HepG2 (cell line): ENCODE measurements around the gene EXOC7. TPM values are rescaled to one million over a fixed set of nuclear protein-coding genes. Genes with fewer than 3 reads are reported as not detected.

Experiments used
- ATF5 ChIP-seq: sonication (generic); formaldehyde crosslinking; IDR thresholded peaks from 2 replicates; pipeline ENCODE4 v1.4.0; 2020; ENCODE audit warnings: mild to moderate bottlenecking, low read depth, missing genetic modification reagents
- DMTF1 ChIP-seq: sonication (generic); formaldehyde crosslinking; IDR thresholded peaks from 2 replicates; pipeline ENCODE4 v1.4.0; 2020; ENCODE audit warnings: mild to moderate bottlenecking, missing genetic modification reagents
- GFI1 ChIP-seq: sonication (generic); formaldehyde crosslinking; IDR thresholded peaks from 2 replicates; pipeline ENCODE4 v1.5.0; 2020; ENCODE audit warnings: missing genetic modification reagents, mild to moderate bottlenecking, borderline replicate concordance
- HDAC1 ChIP-seq: sonication (generic); formaldehyde crosslinking; IDR thresholded peaks from 2 replicates; pipeline ENCODE4 v1.5.1; 2020; ENCODE audit warnings: mild to moderate bottlenecking, missing genetic modification reagents
- HNRNPL ChIP-seq: fragments of 200-400 bp; formaldehyde crosslinking; IDR thresholded peaks from 2 replicates; pipeline ENCODE4 v1.6.1; 2017; ENCODE audit warnings: mild to moderate bottlenecking, low read depth, low read length
- KAT7 ChIP-seq: IDR thresholded peaks from 2 replicates; pipeline ENCODE4 v1.6.1; 2018; ENCODE audit warnings: borderline replicate concordance, missing compliant biosample characterization
- NFYB ChIP-seq: sonication (generic); formaldehyde crosslinking; IDR thresholded peaks from 2 replicates; pipeline ENCODE4 v1.4.0; 2020; ENCODE audit warnings: missing genetic modification reagents
- NR3C1 ChIP-seq: sonication (generic); formaldehyde crosslinking; IDR thresholded peaks from 2 replicates; pipeline ENCODE4 v1.4.0; 2020; ENCODE audit warnings: missing genetic modification reagents
- ZEB1 ChIP-seq: IDR thresholded peaks from 2 replicates; pipeline ENCODE4 v1.6.1; 2012; ENCODE audit warnings: mild to moderate bottlenecking, low read depth, inconsistent platforms; ENCODE audit not compliant: insufficient replicate concordance
- ZKSCAN1 ChIP-seq: fragments of 150-350 bp; IDR thresholded peaks from 2 replicates; pipeline ENCODE4 v1.6.1; 2014; ENCODE audit warnings: low read length
- ZNF260 ChIP-seq: sonication (generic); formaldehyde crosslinking; IDR thresholded peaks from 2 replicates; pipeline ENCODE4 v1.4.0; 2020; ENCODE audit warnings: missing genetic modification reagents, low read depth, mild to moderate bottlenecking, borderline replicate concordance
- ZNF274 ChIP-seq: sonication (generic); formaldehyde crosslinking; IDR thresholded peaks from 2 replicates; pipeline ENCODE4 v1.5.1; 2020; ENCODE audit warnings: mild to moderate bottlenecking, missing genetic modification reagents
- ZNF546 ChIP-seq: sonication (generic); formaldehyde crosslinking; conservative IDR thresholded peaks from 2 replicates; pipeline ENCODE4 v1.8.1; 2023; ENCODE audit warnings: mild to moderate bottlenecking, missing genetic modification reagents
- ZNF629 ChIP-seq: sonication (generic); formaldehyde crosslinking; conservative IDR thresholded peaks from 2 replicates; pipeline ENCODE4 v1.5.0; 2020; ENCODE audit warnings: missing genetic modification reagents
- ZSCAN29 ChIP-seq: sonication (generic); formaldehyde crosslinking; conservative IDR thresholded peaks from 2 replicates; pipeline ENCODE4 v1.4.0; 2020; ENCODE audit warnings: mild to moderate bottlenecking, missing genetic modification reagents
- ZZZ3 ChIP-seq: sonication (generic); formaldehyde crosslinking; IDR thresholded peaks from 2 replicates; pipeline ENCODE4 v1.4.0; 2020; ENCODE audit warnings: missing genetic modification reagents, mild to moderate bottlenecking, borderline replicate concordance
- polyA plus RNA-seq, 8 experiments: library from polyadenylated mRNA; depleted of rRNA in 3 of 8; stranded (reverse) in 7 of 8; unstranded in 1 of 8; fragments of >200 nt; fragmentation: Illumina TruSeq in 4 of 8; extraction: Trizol in 4 of 8; gene quantifications; 2 replicates each; pipeline versions ENCODE4 v1.2.1 to v1.2.3, GENCODE V29; 2011 to 2016; ENCODE audit warnings: low read depth in 4 of 8, missing spikeins in 1 of 8, mixed read lengths in 1 of 8; ENCODE audit not compliant: insufficient read depth in 1 of 8
- total RNA-seq, 5 experiments: library from RNA; depleted of rRNA; stranded (reverse); fragments of >200 nt; fragmentation: Illumina TruSeq; extraction: Trizol; gene quantifications; 2 replicates each; pipeline ENCODE4 v1.2.3, GENCODE V29; 2016; ENCODE audit warnings: low read depth in 1 of 5
- TF ChIP-seq, protein P1 (sequence below): sonication (generic); formaldehyde crosslinking; IDR thresholded peaks from 2 replicates; pipeline ENCODE4 v1.4.0; 2020; ENCODE audit warnings: missing genetic modification reagents, borderline replicate concordance
- TF ChIP-seq, protein P2 (sequence below): sonication (generic); formaldehyde crosslinking; IDR thresholded peaks from 2 replicates; pipeline ENCODE4 v1.4.0; 2020; ENCODE audit warnings: low read depth, mild to moderate bottlenecking, missing genetic modification reagents

Gene EXOC7
- total and polyA plus RNA-seq, 2 of the 13 experiments (the other 11 are each of a cell fraction or from before 2014, with no cell fraction given): 86.9 to 116 TPM

GRCh38 chr17:76131692-76132573 lies 28.3 kb upstream of the EXOC7 start (continued):
- TF ChIP-seq, protein P1, sequence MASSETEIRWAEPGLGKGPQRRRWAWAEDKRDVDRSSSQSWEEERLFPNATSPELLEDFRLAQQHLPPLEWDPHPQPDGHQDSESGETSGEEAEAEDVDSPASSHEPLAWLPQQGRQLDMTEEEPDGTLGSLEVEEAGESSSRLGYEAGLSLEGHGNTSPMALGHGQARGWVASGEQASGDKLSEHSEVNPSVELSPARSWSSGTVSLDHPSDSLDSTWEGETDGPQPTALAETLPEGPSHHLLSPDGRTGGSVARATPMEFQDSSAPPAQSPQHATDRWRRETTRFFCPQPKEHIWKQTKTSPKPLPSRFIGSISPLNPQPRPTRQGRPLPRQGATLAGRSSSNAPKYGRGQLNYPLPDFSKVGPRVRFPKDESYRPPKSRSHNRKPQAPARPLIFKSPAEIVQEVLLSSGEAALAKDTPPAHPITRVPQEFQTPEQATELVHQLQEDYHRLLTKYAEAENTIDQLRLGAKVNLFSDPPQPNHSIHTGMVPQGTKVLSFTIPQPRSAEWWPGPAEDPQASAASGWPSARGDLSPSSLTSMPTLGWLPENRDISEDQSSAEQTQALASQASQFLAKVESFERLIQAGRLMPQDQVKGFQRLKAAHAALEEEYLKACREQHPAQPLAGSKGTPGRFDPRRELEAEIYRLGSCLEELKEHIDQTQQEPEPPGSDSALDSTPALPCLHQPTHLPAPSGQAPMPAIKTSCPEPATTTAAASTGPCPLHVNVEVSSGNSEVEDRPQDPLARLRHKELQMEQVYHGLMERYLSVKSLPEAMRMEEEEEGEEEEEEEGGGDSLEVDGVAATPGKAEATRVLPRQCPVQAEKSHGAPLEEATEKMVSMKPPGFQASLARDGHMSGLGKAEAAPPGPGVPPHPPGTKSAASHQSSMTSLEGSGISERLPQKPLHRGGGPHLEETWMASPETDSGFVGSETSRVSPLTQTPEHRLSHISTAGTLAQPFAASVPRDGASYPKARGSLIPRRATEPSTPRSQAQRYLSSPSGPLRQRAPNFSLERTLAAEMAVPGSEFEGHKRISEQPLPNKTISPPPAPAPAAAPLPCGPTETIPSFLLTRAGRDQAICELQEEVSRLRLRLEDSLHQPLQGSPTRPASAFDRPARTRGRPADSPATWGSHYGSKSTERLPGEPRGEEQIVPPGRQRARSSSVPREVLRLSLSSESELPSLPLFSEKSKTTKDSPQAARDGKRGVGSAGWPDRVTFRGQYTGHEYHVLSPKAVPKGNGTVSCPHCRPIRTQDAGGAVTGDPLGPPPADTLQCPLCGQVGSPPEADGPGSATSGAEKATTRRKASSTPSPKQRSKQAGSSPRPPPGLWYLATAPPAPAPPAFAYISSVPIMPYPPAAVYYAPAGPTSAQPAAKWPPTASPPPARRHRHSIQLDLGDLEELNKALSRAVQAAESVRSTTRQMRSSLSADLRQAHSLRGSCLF (CRISPR knock-in tag): no peak
- TF ChIP-seq NR3C1 (CRISPR knock-in tag) (no peak), HNRNPL (peak; percentile 87; the same call in 1 of the 2 replicates), ZNF274 (CRISPR knock-in tag) (peak; percentile 66; the same call in 1 of the 2 replicates), ZKSCAN1 (no peak), NFYB (no peak), ZNF546 (no peak), DMTF1 (no peak), ATF5 (no peak), ZNF629 (CRISPR knock-in tag) (no peak), HDAC1 (CRISPR knock-in tag) (0 out of 2 replicates have a peak, but pooled peaks have one; percentile 35), KAT7 (no peak), ZZZ3 (CRISPR knock-in tag) (no peak), ZNF260 (CRISPR knock-in tag) (no peak), ZEB1 (no peak), ZSCAN29 (no peak), GFI1 (CRISPR knock-in tag) (no peak)
- TF ChIP-seq, protein P2, sequence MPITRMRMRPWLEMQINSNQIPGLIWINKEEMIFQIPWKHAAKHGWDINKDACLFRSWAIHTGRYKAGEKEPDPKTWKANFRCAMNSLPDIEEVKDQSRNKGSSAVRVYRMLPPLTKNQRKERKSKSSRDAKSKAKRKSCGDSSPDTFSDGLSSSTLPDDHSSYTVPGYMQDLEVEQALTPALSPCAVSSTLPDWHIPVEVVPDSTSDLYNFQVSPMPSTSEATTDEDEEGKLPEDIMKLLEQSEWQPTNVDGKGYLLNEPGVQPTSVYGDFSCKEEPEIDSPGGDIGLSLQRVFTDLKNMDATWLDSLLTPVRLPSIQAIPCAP (CRISPR knock-in tag): no peak
